ENCODE data around the gene ZNF485.

ZNF485 gene

GRCh38 chr10:43574001-43574892, 32.0 kb upstream of the ZNF485 start, which contains the start of gene ZNF239:
TSS of gene ZNF239 (minus strand) at chr10:43574616. CDS start at chr10:43558079, 16,537 bp downstream.
- ATAC-seq, result peak; percentile 97
- TF ChIP-seq ZFP3 (CRISPR knock-in tag; IDR thresholded peaks at IDR 0.05), result 0 out of 2 replicates have a peak, but pooled peaks have one; percentile 53
- TF ChIP-seq TCF4 (CRISPR knock-in tag; IDR thresholded peaks at IDR 0.05; ENCODE audit: borderline replicate concordance), result no peak
- no peak for TF ChIP-seq ESRRG (CRISPR knock-in tag; IDR thresholded peaks at IDR 0.05)
- no peak for TF ChIP-seq ISL1 (CRISPR knock-in tag; IDR thresholded peaks at IDR 0.05)

DNA sequence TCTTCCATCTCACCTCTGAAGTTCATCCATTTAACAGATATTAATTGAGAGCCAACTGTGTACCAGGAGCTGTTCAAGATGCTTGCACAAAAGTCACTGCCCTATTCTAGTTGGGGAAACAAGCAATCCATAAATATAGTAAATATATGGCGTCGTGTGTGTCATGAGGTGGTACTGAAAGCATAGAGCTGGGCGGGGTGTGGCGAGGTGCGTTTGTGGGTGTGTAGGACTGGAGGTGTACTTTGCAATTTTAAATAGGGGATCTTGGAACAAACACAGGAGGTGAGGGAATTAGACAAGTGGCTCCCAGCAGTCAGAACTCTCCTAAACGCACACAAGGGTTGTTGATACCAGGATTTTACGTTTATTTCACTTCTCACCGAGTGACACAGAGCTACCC, 31.3 kb upstream of the ZNF485 start:
- no peak for ATAC-seq
- TF ChIP-seq, protein P1, sequence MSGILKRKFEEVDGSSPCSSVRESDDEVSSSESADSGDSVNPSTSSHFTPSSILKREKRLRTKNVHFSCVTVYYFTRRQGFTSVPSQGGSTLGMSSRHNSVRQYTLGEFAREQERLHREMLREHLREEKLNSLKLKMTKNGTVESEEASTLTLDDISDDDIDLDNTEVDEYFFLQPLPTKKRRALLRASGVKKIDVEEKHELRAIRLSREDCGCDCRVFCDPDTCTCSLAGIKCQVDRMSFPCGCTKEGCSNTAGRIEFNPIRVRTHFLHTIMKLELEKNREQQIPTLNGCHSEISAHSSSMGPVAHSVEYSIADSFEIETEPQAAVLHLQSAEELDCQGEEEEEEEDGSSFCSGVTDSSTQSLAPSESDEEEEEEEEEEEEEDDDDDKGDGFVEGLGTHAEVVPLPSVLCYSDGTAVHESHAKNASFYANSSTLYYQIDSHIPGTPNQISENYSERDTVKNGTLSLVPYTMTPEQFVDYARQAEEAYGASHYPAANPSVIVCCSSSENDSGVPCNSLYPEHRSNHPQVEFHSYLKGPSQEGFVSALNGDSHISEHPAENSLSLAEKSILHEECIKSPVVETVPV (CRISPR knock-in tag; IDR thresholded peaks at IDR 0.05), result no peak
- TF ChIP-seq ZNF565 (CRISPR knock-in tag; conservative IDR thresholded peaks at IDR 0.05; ENCODE audit: low read depth), result no peak
- TF ChIP-seq, protein P2, sequence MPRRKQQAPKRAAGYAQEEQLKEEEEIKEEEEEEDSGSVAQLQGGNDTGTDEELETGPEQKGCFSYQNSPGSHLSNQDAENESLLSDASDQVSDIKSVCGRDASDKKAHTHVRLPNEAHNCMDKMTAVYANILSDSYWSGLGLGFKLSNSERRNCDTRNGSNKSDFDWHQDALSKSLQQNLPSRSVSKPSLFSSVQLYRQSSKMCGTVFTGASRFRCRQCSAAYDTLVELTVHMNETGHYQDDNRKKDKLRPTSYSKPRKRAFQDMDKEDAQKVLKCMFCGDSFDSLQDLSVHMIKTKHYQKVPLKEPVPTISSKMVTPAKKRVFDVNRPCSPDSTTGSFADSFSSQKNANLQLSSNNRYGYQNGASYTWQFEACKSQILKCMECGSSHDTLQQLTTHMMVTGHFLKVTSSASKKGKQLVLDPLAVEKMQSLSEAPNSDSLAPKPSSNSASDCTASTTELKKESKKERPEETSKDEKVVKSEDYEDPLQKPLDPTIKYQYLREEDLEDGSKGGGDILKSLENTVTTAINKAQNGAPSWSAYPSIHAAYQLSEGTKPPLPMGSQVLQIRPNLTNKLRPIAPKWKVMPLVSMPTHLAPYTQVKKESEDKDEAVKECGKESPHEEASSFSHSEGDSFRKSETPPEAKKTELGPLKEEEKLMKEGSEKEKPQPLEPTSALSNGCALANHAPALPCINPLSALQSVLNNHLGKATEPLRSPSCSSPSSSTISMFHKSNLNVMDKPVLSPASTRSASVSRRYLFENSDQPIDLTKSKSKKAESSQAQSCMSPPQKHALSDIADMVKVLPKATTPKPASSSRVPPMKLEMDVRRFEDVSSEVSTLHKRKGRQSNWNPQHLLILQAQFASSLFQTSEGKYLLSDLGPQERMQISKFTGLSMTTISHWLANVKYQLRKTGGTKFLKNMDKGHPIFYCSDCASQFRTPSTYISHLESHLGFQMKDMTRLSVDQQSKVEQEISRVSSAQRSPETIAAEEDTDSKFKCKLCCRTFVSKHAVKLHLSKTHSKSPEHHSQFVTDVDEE (CRISPR knock-in tag; IDR thresholded peaks at IDR 0.05), result no peak
- no peak for TF ChIP-seq ZFP30 (CRISPR knock-in tag; IDR thresholded peaks at IDR 0.05)
- TF ChIP-seq ISL1 (CRISPR knock-in tag; IDR thresholded peaks at IDR 0.05), result no peak
- TF ChIP-seq GLIS3 (CRISPR knock-in tag; IDR thresholded peaks at IDR 0.05), result no peak
- TF ChIP-seq OSR1 (CRISPR knock-in tag; IDR thresholded peaks at IDR 0.05), result no peak
- TF ChIP-seq ESRRG (CRISPR knock-in tag; IDR thresholded peaks at IDR 0.05), result no peak
- no peak for TF ChIP-seq ARNTL (CRISPR knock-in tag; IDR thresholded peaks at IDR 0.05; ENCODE audit: borderline replicate concordance, low read depth)
- no peak for TF ChIP-seq POU6F1 (CRISPR knock-in tag; IDR thresholded peaks at IDR 0.05; ENCODE audit: borderline replicate concordance, low read depth)
- TF ChIP-seq ZNF70 (CRISPR knock-in tag; IDR thresholded peaks at IDR 0.05), result no peak
- TF ChIP-seq ZC3H10 (CRISPR knock-in tag; IDR thresholded peaks at IDR 0.05), result no peak
- no peak for TF ChIP-seq PATZ1 (CRISPR knock-in tag; IDR thresholded peaks at IDR 0.05; ENCODE audit: borderline replicate concordance)
- no peak for TF ChIP-seq SNAI2 (CRISPR knock-in tag; IDR thresholded peaks at IDR 0.05)
- no peak for TF ChIP-seq CREB5 (CRISPR knock-in tag; IDR thresholded peaks at IDR 0.05; ENCODE audit: low read depth)

GRCh38 chr10:43576062-43576461, 30.2 kb upstream of the ZNF485 start:
- no peak for ATAC-seq
- TF ChIP-seq, protein P1 (CRISPR knock-in tag; IDR thresholded peaks at IDR 0.05), result no peak
- TF ChIP-seq CREB5 (CRISPR knock-in tag; IDR thresholded peaks at IDR 0.05; ENCODE audit: low read depth) (no peak), ESRRG (CRISPR knock-in tag; IDR thresholded peaks at IDR 0.05) (no peak), POU6F1 (CRISPR knock-in tag; IDR thresholded peaks at IDR 0.05; ENCODE audit: borderline replicate concordance, low read depth) (no peak), ZNF70 (CRISPR knock-in tag; IDR thresholded peaks at IDR 0.05) (no peak), PATZ1 (CRISPR knock-in tag; IDR thresholded peaks at IDR 0.05; ENCODE audit: borderline replicate concordance) (no peak), RARB (CRISPR knock-in tag; IDR thresholded peaks at IDR 0.05) (no peak), ZFP30 (CRISPR knock-in tag; IDR thresholded peaks at IDR 0.05) (no peak), GLIS3 (CRISPR knock-in tag; IDR thresholded peaks at IDR 0.05) (no peak), PPARA (CRISPR knock-in tag; IDR thresholded peaks at IDR 0.05; ENCODE audit: borderline replicate concordance) (no peak)

Measured in SK-N-SH treated with all-trans-retinoic acid at 6 μM for 48 hours (cell line).